ENCODE data around the gene B3GAT1.
A peak's percentile ranks its signal among the peaks of the same experiment; 100 is the strongest.
"Not testable (repeated sequence)": the region's sequence is repeated elsewhere in the genome, so short reads cannot be mapped to it uniquely, and the experiment has no call there.

The B3GAT1 gene, protein sequence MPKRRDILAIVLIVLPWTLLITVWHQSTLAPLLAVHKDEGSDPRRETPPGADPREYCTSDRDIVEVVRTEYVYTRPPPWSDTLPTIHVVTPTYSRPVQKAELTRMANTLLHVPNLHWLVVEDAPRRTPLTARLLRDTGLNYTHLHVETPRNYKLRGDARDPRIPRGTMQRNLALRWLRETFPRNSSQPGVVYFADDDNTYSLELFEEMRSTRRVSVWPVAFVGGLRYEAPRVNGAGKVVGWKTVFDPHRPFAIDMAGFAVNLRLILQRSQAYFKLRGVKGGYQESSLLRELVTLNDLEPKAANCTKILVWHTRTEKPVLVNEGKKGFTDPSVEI

GRCh38 chr11:134412203-134413042, at the start of gene B3GAT1:
TSS of gene B3GAT1 (minus strand) at chr11:134412242. CDS start at chr11:134387659, 24,583 bp downstream.
- peak; percentile 91 for DNase-seq (ENCODE audit: low spot score)

DNA sequence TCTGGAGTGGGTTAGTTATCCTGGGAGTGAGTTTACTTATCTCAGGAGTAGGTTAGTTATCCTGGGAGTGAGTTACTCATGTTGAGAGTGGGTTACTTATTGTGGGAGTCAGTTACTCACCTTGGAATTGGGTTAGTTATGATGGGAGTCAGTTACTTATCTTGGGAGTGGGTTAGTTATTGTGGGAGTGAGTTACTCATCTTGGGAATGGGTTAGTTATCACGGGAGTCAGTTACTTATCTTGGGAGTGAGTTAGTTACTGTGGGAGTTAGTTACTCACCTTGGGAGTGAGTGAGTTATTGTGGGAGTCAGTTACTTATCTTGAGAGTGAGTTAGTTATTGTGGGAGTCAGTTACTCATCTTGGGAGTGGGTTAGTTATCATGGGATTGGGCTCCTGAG, 49.6 kb upstream of the B3GAT1 start:
- no peak for DNase-seq (ENCODE audit: low spot score)

DNA sequence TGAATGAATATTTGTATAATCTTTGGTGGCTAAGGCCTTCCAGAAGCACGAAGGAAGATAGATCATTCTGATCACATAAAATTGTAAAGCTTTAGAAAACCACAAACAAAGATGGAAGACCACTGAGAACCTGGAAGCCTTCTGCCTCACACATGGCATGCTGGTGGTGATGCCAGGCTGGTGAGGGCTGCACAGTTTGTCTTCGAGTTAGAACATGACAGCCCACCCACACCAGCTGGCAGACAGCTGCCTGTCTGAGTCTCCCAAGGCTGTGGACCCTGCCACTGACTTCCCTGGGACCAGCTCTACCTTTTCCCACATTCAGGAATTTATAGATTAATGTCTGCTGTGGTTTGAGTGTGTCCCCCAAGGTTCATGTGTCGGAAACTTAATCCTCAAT, 48.8 kb upstream of the B3GAT1 start:
- no peak for DNase-seq (ENCODE audit: low spot score)

- no peak for DNase-seq (ENCODE audit: low spot score)
Measured at GRCh38 chr11:134460062-134460561, 48.1 kb upstream of the B3GAT1 start.

GRCh38 chr11:134459246-134460061, 47.4 kb upstream of the B3GAT1 start:
- peak; percentile 26 for DNase-seq (ENCODE audit: low spot score)

DNA sequence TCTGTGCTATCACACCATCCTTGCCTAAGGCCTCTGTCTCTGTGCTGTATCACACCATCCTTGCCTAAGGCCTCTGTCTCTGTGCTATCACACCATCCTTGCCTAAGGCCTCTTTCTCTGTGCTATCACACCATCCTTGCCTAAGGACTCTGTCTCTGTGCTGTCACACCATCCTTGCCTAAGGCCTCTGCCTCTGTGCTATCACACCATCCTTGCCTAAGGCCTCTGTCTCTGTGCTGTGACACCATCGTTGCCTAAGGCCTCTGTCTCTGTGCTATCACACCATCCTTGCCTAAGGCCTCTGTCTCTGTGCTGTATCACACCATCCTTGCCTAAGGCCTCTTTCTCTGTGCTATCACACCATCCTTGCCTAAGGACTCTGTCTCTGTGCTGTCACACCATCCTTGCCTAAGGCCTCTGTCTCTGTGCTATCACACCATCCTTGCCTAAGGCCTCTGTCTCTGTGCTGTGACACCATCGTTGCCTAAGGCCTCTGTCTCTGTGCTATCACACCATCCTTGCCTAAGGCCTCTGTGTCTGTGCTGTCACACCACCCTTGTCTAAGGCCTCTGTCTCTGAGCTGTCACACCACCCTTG, 45.5 kb upstream of the B3GAT1 start:
- not testable (repeated sequence) for DNase-seq (ENCODE audit: low spot score)

DNA sequence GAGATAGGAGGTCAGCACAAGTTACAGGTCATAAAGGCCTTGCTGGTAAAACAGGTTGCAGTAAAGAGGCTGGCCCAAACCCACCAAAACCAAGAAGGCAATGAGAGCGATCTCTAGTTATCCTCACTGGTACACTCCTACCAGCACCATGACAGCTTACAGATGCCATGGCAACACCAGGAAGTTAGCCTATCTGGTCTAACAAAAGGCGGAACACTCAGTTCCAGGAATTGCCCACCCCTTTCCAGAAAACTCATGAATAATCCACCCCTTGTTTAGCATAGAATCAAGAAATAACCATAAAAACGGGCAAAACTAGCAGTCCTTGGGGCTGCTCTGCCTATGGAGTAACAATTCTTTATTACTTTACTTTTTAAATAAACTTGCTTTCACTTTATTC, 43.5 kb upstream of the B3GAT1 start:
- no peak for DNase-seq (ENCODE audit: low spot score)

DNA sequence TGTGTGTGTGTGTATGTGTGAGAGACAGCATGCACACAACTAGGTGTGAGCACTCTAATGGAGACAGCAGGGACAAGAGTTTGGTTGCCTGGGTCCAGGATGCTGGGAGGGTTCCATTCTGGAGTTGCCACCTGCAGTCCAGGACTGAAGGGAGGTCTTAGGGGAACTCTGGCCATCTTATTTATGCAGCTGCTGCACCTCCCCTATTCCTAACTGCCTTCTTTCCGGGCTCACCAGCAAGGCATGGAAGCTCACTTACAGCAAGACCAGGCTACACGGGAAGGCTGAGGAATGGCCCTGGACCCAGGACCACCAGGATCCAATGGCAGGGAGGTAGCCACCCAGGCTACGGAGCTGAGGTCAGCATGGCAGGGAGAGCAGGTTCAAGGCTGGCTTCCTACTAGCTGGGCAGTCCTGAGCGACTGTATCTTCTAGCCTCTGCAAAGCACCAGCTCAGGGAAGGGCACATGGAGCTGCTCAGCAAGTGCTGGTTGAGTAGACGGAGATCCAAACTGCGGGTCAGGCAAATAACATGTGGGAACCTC, 42.2 kb upstream of the B3GAT1 start:
- DNase-seq (ENCODE audit: low spot score), result no peak

- peak; percentile 48 for DNase-seq (ENCODE audit: low spot score)
Measured at GRCh38 chr11:134453441-134453840, 41.4 kb upstream of the B3GAT1 start.

DNA sequence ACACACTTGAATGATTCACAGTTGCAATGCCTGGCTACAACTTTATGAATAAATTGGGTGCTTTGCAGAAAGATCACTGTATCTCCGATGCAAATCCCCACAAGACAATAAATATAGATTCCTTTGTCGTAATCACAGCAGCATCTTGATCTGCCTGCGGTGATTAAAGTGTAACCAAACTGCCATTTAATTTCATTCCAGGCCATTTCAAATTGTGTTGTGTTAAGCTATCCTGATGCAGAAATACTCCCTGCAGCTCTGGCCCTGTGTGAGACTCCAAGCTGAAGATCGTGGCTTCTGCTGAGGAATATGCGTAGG, 40.8 kb upstream of the B3GAT1 start:
- no peak for DNase-seq (ENCODE audit: low spot score)

DNA sequence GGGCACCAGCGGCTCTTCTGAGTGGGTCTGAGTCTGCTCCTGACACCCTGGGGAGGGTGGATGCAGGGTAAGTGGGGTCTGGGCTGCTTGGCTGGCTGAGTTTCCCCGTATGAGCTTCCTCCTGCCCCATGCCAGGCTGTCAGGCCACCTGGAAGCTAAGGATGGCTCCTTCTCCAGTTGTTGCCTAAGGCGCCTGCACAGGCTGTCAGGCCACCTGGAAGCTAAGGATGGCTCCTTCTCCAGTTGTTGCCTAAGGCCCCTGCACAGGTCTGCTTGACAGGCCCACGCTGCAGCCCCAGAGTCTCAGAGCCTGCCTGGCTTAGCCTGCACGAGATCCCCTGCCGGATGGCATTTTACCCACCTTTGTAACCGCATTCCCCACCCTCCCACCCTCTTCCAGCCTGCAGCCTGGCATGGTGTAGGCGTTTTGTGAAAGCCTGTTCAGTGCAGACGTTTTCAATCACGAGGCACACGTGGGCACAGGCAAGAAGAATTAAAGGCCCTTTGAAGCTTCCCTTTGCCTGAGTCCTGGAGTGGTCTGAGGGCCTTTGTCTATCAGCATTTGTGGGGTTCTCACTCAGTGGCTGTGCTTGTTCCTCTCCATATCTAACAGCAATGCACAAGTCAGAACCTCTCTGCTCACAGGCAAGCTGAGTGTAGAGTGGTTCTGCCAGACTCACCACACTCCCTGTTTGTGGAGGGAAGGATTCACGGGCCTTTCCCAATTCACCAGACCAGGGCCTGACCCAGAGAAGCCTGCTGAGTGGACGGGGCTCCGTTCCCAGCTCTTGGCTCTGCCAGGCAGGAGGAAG, 40.2 kb upstream of the B3GAT1 start:
- peak; percentile 56 for DNase-seq (ENCODE audit: low spot score)

DNA sequence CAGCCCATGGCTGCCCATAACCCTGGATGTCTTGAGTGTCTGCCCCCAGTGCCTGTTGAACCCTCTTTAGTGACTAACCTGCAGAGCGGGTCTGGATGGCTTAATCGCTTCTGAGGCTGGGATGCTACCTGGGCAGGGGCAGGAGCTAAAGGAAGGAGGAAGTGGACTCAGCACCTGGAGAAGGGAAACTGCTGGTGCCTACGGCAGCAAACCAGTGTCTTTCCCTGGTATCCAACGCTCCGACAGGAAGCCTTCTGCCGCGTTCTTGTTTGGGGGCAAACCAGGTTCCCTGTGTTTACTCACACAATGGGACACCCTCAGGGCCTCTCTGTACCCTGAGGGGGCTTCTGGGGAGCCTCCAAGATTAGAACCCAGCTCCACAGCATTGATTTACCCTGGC, 38.1 kb upstream of the B3GAT1 start:
- DNase-seq (ENCODE audit: low spot score), result no peak

DNA sequence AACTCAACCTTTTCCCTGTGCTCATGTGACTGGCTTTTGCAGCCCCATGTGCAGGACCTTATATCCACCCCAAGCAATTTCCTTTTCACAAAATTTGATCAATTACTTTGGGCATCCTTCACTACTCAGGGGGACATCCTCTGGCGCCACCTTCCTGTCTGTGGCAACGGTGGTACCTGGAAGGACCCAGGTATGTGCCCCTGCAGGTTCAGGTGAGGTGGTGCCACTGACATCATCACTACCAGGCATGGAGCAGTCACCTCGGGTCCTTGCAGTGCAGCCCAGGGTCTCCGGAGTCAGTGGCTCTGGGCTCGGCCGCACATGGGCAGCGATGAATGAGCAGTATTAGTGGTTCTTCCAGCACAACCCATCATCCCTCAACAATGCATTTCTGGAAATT, 37.7 kb upstream of the B3GAT1 start:
- DNase-seq (ENCODE audit: low spot score), result no peak

DNA sequence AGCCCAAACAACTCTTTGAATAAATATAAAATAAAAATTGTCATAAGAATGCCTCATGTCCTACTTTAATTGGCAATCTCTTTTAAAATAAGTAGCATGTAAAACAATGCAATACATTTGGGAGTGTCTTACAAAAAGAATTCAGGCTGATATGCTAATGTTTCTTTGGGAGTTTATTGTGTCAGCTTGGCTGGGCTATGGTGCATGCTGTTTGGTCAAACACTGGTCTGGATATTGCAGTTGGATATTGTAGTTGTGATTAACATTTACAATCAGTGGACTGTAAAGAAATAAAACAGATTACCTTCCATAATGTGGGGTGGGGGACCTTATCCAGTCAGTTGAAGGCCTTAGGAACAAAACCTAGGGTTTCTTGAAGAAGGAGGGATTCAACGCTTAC, 37.0 kb upstream of the B3GAT1 start:
- no peak for DNase-seq (ENCODE audit: low spot score)

GRCh38 chr11:134447696-134448095, 35.7 kb upstream of the B3GAT1 start:
- DNase-seq (ENCODE audit: low spot score), result no peak

DNA sequence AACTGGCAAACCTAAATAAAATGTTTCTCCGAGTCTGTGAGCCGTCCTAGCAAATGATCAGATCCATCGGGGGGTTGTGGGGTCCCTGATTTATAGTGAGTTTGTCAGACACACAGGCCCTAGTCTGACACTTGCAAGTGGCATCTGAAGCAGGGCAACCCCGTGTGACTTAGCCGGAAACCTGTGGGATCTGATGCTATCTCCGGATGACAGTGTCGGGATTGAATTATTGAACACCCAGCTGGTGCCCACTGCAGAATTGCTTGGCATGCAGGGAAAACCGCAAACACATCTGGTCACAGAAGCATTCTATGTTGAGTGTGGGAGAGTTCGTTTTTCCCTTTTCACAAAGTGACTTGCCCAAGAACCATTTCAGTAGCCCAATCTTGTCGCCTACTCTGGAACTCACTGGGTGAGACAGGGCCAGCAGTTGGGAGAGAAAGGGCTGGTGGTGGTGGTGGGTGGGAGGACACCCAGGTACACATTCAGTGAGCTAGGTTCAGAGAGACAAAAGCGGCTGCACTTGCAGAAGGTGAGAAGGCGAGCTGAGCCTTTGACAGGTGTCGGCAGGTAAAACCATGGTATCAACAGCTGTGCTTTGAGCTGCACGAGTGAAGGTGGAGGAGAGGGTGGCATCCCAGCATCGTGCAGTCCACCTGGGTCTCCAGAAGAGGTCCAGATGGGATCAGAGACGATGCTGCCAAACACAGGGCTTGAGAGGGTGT, 33.7 kb upstream of the B3GAT1 start:
- DNase-seq (ENCODE audit: low spot score), result no peak

DNA sequence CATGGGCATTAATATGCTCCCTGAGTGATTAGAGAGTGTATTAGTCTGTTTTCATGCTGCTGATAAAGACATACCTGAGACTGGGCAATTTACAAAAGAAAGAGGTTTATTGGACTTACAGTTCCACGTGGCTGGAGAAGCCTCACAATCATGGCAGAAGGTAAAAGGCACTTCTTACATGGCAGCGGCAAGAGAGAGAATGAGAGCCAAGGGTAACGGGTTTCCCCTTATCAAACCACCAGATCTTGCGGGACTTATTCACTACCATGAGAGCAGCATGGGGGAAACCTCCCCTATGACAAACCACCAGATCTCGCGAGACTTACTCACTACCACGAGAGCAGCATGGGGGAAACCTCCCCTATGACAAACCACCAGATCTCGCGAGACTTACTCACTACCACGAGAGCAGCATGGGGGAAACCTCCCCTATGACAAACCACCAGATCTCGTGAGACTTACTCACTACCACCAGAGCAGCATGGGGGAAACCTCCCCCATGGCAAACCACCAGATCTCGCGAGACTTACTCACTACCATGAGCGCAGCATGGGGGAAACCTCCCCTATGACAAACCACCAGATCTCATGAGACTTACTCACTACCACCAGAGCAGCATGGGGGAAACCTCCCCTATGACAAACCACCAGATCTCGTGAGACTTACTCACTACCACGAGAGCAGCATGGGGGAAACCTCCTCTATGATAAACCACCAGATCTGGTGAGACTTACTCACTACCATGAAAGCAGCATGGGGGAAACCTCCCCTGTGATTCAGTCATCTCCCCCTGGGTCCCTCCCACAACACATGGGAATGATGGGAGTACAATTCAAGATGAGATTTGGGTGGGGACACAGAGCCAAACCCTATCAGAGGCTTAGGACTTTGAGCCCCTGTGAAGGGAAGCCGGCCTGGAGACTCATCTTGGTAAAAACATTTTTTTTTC, 32.4 kb upstream of the B3GAT1 start:
- not testable (repeated sequence) for DNase-seq (ENCODE audit: low spot score)

- no peak for DNase-seq (ENCODE audit: low spot score)
Measured at GRCh38 chr11:134443246-134443645, 31.2 kb upstream of the B3GAT1 start.

DNA sequence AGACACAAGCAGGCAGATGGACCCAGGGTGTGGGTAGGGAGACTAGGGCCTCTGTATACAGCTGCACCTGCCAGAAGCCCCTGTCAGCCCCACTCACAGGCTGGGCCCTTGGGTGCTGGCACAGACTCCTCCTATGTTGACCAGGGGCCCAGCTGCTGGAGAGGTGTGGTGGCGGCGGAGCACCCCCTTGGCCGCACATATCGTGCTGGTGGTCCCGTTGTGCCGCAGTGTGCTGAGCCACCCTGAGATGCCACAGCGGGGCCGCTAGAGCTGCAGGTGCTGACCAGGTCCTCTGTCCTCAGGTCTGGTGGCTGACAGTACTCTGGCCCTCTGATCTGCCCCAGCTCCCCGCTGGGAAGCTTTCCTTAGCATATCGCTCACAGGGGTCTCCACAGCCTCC, 30.2 kb upstream of the B3GAT1 start:
- no peak for DNase-seq (ENCODE audit: low spot score)
